Measurements from ENCODE around the gene ZNF841. TPM values are rescaled to one million over a fixed set of nuclear protein-coding genes. Genes with fewer than 3 reads are reported as not detected.
A peak's percentile ranks its signal among the peaks of the same experiment; 100 is the strongest.

ZNF841 gene
- total and polyA plus RNA-seq, 2 of the 13 experiments (the other 11 are each of a cell fraction or from before 2014, with no cell fraction given): 6.2 to 14.2 TPM

- TF ChIP-seq, protein P1, sequence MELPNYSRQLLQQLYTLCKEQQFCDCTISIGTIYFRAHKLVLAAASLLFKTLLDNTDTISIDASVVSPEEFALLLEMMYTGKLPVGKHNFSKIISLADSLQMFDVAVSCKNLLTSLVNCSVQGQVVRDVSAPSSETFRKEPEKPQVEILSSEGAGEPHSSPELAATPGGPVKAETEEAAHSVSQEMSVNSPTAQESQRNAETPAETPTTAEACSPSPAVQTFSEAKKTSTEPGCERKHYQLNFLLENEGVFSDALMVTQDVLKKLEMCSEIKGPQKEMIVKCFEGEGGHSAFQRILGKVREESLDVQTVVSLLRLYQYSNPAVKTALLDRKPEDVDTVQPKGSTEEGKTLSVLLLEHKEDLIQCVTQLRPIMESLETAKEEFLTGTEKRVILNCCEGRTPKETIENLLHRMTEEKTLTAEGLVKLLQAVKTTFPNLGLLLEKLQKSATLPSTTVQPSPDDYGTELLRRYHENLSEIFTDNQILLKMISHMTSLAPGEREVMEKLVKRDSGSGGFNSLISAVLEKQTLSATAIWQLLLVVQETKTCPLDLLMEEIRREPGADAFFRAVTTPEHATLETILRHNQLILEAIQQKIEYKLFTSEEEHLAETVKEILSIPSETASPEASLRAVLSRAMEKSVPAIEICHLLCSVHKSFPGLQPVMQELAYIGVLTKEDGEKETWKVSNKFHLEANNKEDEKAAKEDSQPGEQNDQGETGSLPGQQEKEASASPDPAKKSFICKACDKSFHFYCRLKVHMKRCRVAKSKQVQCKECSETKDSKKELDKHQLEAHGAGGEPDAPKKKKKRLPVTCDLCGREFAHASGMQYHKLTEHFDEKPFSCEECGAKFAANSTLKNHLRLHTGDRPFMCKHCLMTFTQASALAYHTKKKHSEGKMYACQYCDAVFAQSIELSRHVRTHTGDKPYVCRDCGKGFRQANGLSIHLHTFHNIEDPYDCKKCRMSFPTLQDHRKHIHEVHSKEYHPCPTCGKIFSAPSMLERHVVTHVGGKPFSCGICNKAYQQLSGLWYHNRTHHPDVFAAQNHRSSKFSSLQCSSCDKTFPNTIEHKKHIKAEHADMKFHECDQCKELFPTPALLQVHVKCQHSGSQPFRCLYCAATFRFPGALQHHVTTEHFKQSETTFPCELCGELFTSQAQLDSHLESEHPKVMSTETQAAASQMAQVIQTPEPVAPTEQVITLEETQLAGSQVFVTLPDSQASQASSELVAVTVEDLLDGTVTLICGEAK (IDR thresholded peaks at IDR 0.05): peak; percentile 74
- TF ChIP-seq, protein P1 (CRISPR knock-in tag; IDR thresholded peaks at IDR 0.05): no peak
- TF ChIP-seq ZNF737 (CRISPR knock-in tag; IDR thresholded peaks at IDR 0.05; ENCODE audit: borderline replicate concordance): no peak
- peak; percentile 78 for TF ChIP-seq UBTF (CRISPR knock-in tag; IDR thresholded peaks at IDR 0.05)
- peak; percentile 86 for TF ChIP-seq ZNF556 (CRISPR knock-in tag; IDR thresholded peaks at IDR 0.05; ENCODE audit: borderline replicate concordance)
- TF ChIP-seq ZFP62 (CRISPR knock-in tag; IDR thresholded peaks at IDR 0.05): no peak
- peak; percentile 82 for TF ChIP-seq STAG1 (CRISPR knock-in tag; IDR thresholded peaks at IDR 0.05)
- no peak for TF ChIP-seq MXD3 (CRISPR knock-in tag; IDR thresholded peaks at IDR 0.05)
- TF ChIP-seq, protein P2, sequence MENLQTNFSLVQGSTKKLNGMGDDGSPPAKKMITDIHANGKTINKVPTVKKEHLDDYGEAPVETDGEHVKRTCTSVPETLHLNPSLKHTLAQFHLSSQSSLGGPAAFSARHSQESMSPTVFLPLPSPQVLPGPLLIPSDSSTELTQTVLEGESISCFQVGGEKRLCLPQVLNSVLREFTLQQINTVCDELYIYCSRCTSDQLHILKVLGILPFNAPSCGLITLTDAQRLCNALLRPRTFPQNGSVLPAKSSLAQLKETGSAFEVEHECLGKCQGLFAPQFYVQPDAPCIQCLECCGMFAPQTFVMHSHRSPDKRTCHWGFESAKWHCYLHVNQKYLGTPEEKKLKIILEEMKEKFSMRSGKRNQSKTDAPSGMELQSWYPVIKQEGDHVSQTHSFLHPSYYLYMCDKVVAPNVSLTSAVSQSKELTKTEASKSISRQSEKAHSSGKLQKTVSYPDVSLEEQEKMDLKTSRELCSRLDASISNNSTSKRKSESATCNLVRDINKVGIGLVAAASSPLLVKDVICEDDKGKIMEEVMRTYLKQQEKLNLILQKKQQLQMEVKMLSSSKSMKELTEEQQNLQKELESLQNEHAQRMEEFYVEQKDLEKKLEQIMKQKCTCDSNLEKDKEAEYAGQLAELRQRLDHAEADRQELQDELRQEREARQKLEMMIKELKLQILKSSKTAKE (CRISPR knock-in tag; IDR thresholded peaks at IDR 0.05; ENCODE audit: borderline replicate concordance): no peak
- no peak for TF ChIP-seq ZNF746 (CRISPR knock-in tag; IDR thresholded peaks at IDR 0.05)
- TF ChIP-seq PCBP2 (optimal IDR thresholded peaks at IDR 0.05; ENCODE audit: low read depth, low read length, poor library complexity, severe bottlenecking): no peak
- no peak for TF ChIP-seq ZFP41 (CRISPR knock-in tag; IDR thresholded peaks at IDR 0.05; ENCODE audit: borderline replicate concordance)
- peak; percentile 38; the same call in 1 of the 2 replicates for TF ChIP-seq ZMYM4 (CRISPR knock-in tag; IDR thresholded peaks at IDR 0.05)
- no peak for TF ChIP-seq ZNF589 (CRISPR knock-in tag; conservative IDR thresholded peaks at IDR 0.05)
- TF ChIP-seq GLI4 (CRISPR knock-in tag; IDR thresholded peaks at IDR 0.05; ENCODE audit: borderline replicate concordance): peak; percentile 56; the same call in 1 of the 2 replicates
Measured at GRCh38 chr19:52139252-52140031, 43.9 kb upstream of the ZNF841 start, which contains the start of gene ZNF616 (continued).

Measured in HepG2 (cell line).